LNCaP clone FGC (cell line): ENCODE measurements around the gene DAZL.
"Not testable (repeated sequence)": the region's sequence is repeated elsewhere in the genome, so short reads cannot be mapped to it uniquely, and the experiment has no call there.

Experiments used
- DNase-seq: peaks from one replicate; pipeline ENCODE4 v3.0.0-alpha.2; 2011; ENCODE audit warnings: low read depth
- H3K4me3 ChIP-seq: 2 replicates; pipeline ENCODE4 v1.5.1; 2011; ENCODE audit warnings: mild to moderate bottlenecking, low read depth, low read length, control low read depth
- CTCF ChIP-seq: IDR thresholded peaks from 2 replicates; pipeline ENCODE4 v1.5.1; 2012; ENCODE audit warnings: mild to moderate bottlenecking; ENCODE audit not compliant: control insufficient read depth, insufficient read depth; ENCODE audit errors: extremely low read depth

Gene DAZL

GRCh38 chr3:16618721-16619120, 13.5 kb upstream of the DAZL start:
- H3K4me3 ChIP-seq, result no peak overlapping the region
- TF ChIP-seq CTCF, result no peak
- no peak for DNase-seq

- DNase-seq, H3K4me3 ChIP-seq: not testable (repeated sequence)
Measured at GRCh38 chr3:16617155-16617554, 11.9 kb upstream of the DAZL start.

GRCh38 chr3:16616083-16616482, 10.9 kb upstream of the DAZL start:
- no peak for DNase-seq
- no peak overlapping the region for H3K4me3 ChIP-seq
- no peak for TF ChIP-seq CTCF

- no peak overlapping the region for H3K4me3 ChIP-seq
- TF ChIP-seq CTCF, result no peak
- no peak for DNase-seq
Measured at GRCh38 chr3:16614033-16615031, 9.1 kb upstream of the DAZL start.

GRCh38 chr3:16609927-16610580, 4.8 kb upstream of the DAZL start:
- no peak overlapping the region for H3K4me3 ChIP-seq
- TF ChIP-seq CTCF, result no peak
- no peak for DNase-seq

GRCh38 chr3:16608816-16609215, 3.6 kb upstream of the DAZL start:
- H3K4me3 ChIP-seq, result no peak overlapping the region
- TF ChIP-seq CTCF, result no peak
- no peak for DNase-seq

GRCh38 chr3:16607718-16608117, 2.5 kb upstream of the DAZL start:
- no peak for TF ChIP-seq CTCF
- no peak overlapping the region for H3K4me3 ChIP-seq
- DNase-seq, result no peak
